ENCODE results near the gene PROZ. TPM values are rescaled to one million over a fixed set of nuclear protein-coding genes. Genes with fewer than 3 reads are reported as not detected.

Gene PROZ
- total and polyA plus RNA-seq, 9 of the 15 experiments (the other 6 are each of a cell fraction or from before 2014, with no cell fraction given) = not detected

- no peak overlapping the region for H3K4me2 ChIP-seq (ENCODE audit: insufficient read depth, low read length)
- peaks cover 19% of the 10 kb centered on the region; the same call in 2 of the 3 replicates for H3K36me3 ChIP-seq (ENCODE audit: control insufficient read depth, insufficient read depth, low read length)
- H3K9me1 ChIP-seq (ENCODE audit: control insufficient read depth, insufficient read depth, low read length) = no peaks in the 10 kb centered on the region
- ChIA-PET POLR2A (interaction anchor here (0.6 to 0.8 kb wide), 2 partner anchors 13 to 52 kb away, joined by 3 read pairs; no protein-coding TSS in a partner anchor), CTCF (ENCODE audit: low intra/inter-chr PET ratio) (no interaction called here)
- in situ Hi-C loops (cut with MboI) = no loop called here
- no peak overlapping the region for H3K9ac ChIP-seq (ENCODE audit: insufficient read depth in 1 of 2, low read depth in 2 of 2, low read length in 2 of 2)
- H3K4me1 ChIP-seq (replicated peaks in 1 of 2; ENCODE audit: control insufficient read depth in 2 of 2, insufficient read depth in 2 of 2, low read length in 2 of 2) = peaks cover 0 to 9% of the 10 kb centered on the region in 2 experiments; a peak in 2 of 5 replicates
- DNase-seq (ENCODE audit: extremely low read depth in 1 of 4, low spot score in 3 of 4) (no peak), FAIRE-seq (no peak), ATAC-seq (no peak)
- H3K27ac ChIP-seq (ENCODE audit: extremely low read depth, low read depth, low read length) = no peak overlapping the region
- H3K9me3 ChIP-seq (replicated peaks; ENCODE audit: control insufficient read depth, insufficient read depth, low read depth, low read length) = no peaks in the 10 kb centered on the region
- TF ChIP-seq FOXJ3 (CRISPR knock-in tag; IDR thresholded peaks at IDR 0.05) (no peak), ZNF586 (CRISPR knock-in tag; conservative IDR thresholded peaks at IDR 0.05) (no peak), ZNF696 (CRISPR knock-in tag; conservative IDR thresholded peaks at IDR 0.05) (no peak), NFYB (IDR thresholded peaks at IDR 0.05; ENCODE audit: extremely low read depth, insufficient read length) (no peak), PTTG1 (tag; IDR thresholded peaks at IDR 0.05; ENCODE audit: low read depth) (no peak), NBN (IDR thresholded peaks at IDR 0.05; ENCODE audit: low read depth) (no peak), SPI1 (IDR thresholded peaks at IDR 0.05; ENCODE audit: borderline replicate concordance, low read depth, low read length) (peak; percentile 85), ZNF277 (CRISPR knock-in tag; IDR thresholded peaks at IDR 0.05; ENCODE audit: borderline replicate concordance) (no peak)
- no peaks in the 10 kb centered on the region for H4K20me1 ChIP-seq (replicated peaks; ENCODE audit: control insufficient read depth, insufficient read depth, low read length)
- 86% methylated on average over 13 of the region's 13 CpGs for WGBS (ENCODE audit: insufficient coverage, low coverage, missing lambda C conversion rate)
- no peaks in the 10 kb centered on the region for H3K27me3 ChIP-seq (ENCODE audit: control insufficient read depth in 2 of 2, insufficient read depth in 2 of 2, low read length in 2 of 2)
- intact Hi-C loops (cut with micrococcal nuclease) = no loop called here
- BruUV-seq (replicated peaks) = no TSS peak
- no peak overlapping the region for H3K4me3 ChIP-seq
- H3K79me2 ChIP-seq (ENCODE audit: control insufficient read depth, insufficient read depth, low read length) = no peaks in the 10 kb centered on the region
- H2AFZ ChIP-seq (ENCODE audit: low read depth, low read length) = no peak overlapping the region
Observed at GRCh38 chr13:113169277-113170272, 11.1 kb downstream of the PROZ start.

Measured in K562 (cell line).